ENCODE measurements around the gene PHKA2. TPM values are rescaled to one million over a fixed set of nuclear protein-coding genes. Genes with fewer than 3 reads are reported as not detected.

The PHKA2 gene
- total and polyA plus RNA-seq, 9 donors: 12.6 to 27.2 (median 20.0) TPM

DNA sequence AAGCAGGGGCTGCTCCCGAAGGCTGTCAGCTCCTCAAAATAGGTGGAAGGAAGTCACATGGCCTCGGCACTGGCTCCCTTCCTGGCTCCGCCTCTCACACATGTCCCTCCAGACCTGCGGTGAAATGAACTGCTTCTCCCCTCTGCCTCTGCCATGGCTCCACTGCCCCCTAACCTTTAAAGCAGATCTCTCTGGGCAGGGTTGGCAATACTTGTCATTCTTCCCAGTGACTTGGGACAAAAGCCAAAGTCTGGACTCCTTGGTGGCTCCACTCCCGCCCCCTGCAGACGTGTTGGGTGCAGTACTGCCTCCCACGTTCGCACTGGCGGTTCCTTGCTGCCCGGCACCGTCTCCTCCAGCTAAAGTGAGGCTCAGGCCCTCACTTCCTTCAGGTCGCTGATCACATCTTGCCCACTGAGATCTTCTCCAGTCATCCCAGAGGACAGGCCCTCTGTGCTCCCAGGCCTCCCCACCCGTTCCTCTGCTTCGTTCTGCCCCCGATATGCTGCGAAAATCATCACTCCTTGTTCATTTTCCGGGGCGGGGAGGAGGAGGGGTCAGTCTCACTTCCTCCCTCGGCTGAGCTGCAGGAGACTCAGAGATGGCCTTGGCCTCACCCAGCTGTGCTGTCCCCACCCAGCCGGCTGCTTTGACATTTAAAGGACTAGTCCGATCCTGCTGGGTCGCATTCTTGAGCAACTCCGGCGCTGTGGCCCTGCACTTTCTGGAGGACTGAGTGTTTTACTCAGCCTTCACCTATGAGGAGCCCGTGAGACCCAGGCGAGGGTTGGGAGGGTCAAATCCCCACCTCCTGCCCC is 97.4 kb downstream of the PHKA2 start:
- peaks cover 40% of the 10 kb centered on the region for H3K27me3 ChIP-seq (ENCODE audit: control insufficient read depth, insufficient read depth, low read length)

GRCh38 chrX:18886005-18886343 is 97.9 kb downstream of the PHKA2 start:
- H3K27me3 ChIP-seq (ENCODE audit: control insufficient read depth, insufficient read depth, low read length): peaks cover 37% of the 10 kb centered on the region
- peaks cover 54% of the 10 kb centered on the region for H3K4me1 ChIP-seq (ENCODE audit: control insufficient read depth, insufficient read depth, low read length)
- no peaks in the 10 kb centered on the region for H3K9me3 ChIP-seq (replicated peaks; ENCODE audit: control insufficient read depth, low read depth, low read length)
- H3K4me3 ChIP-seq (ENCODE audit: low read length): peak overlapping the region; percentile 23
- peak overlapping the region; percentile 85 for H3K27ac ChIP-seq (ENCODE audit: low read length)
- no peak for DNase-seq
- no peaks in the 10 kb centered on the region for H3K36me3 ChIP-seq (ENCODE audit: control insufficient read depth, insufficient read depth, low read length)
- 18% methylated on average over 7 of the region's 12 CpGs for WGBS (ENCODE audit: insufficient coverage)

More for the DNA sequence above, 97.4 kb downstream of the PHKA2 start:
- Histone ChIP-seq H3K27ac (ENCODE audit: low read length) (peak overlapping the region; percentile 85), H3K36me3 (ENCODE audit: control insufficient read depth, insufficient read depth, low read length) (no peaks in the 10 kb centered on the region), H3K4me1 (ENCODE audit: control insufficient read depth, insufficient read depth, low read length) (peaks cover 59% of the 10 kb centered on the region), H3K4me3 (ENCODE audit: low read length) (peak overlapping the region; percentile 23), H3K9me3 (replicated peaks; ENCODE audit: control insufficient read depth, low read depth, low read length) (no peaks in the 10 kb centered on the region)
- DNase-seq: peak; percentile 87
- 33% methylated on average over 21 of the region's 26 CpGs for WGBS (ENCODE audit: insufficient coverage)

DNA sequence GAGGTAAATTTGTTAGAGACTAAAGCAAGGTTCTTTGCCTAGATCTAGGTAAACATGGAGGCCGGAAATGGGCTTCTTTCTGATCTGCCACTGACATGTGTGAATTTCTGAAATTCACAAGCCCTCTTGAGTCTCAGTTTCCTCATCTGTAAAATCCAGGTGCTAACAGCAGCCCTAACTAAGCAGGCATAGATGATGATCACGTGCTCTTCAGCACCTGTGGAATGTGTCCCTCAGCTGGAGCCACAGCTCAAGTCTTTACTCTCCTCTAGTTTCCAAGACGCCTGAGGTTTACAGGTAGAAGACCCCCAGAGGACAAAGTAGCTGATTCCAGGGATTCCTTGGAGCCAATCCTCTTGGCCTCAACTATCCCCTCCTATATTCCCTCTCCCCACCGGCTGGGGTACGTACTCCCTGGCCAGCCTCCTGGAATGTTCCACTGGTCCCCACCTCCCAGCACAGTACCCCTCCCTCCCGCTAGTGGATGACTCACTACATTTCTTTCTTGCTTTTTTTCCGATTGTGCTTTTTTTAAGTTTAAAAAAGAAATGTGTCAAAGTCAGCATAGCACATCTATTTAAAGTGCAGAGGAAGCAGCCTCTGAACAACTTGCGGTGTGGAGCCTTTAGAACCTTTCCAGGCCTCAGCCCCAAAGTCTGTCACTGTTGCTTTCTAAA is 98.4 kb downstream of the PHKA2 start:
- H3K4me3 ChIP-seq (ENCODE audit: low read length): peak overlapping the region; percentile 23

GRCh38 chrX:18884916-18885315 is 99.0 kb downstream of the PHKA2 start:
- H3K4me1 ChIP-seq (ENCODE audit: control insufficient read depth, insufficient read depth, low read length): peaks cover 44% of the 10 kb centered on the region
- H3K36me3 ChIP-seq (ENCODE audit: control insufficient read depth, insufficient read depth, low read length): no peaks in the 10 kb centered on the region
- peaks cover 34% of the 10 kb centered on the region for H3K27me3 ChIP-seq (ENCODE audit: control insufficient read depth, insufficient read depth, low read length)
- 50% methylated on average over 3 of the region's 4 CpGs for WGBS (ENCODE audit: insufficient coverage)
- H3K9me3 ChIP-seq (replicated peaks; ENCODE audit: control insufficient read depth, low read depth, low read length): no peaks in the 10 kb centered on the region
- no peak overlapping the region for H3K27ac ChIP-seq (ENCODE audit: low read length)
- DNase-seq: peak; percentile 24
- H3K4me3 ChIP-seq (ENCODE audit: low read length): no peak overlapping the region

More for the DNA sequence above, 98.4 kb downstream of the PHKA2 start:
- no peaks in the 10 kb centered on the region for H3K9me3 ChIP-seq (replicated peaks; ENCODE audit: control insufficient read depth, low read depth, low read length)
- peaks cover 34% of the 10 kb centered on the region for H3K27me3 ChIP-seq (ENCODE audit: control insufficient read depth, insufficient read depth, low read length)
- no peaks in the 10 kb centered on the region for H3K36me3 ChIP-seq (ENCODE audit: control insufficient read depth, insufficient read depth, low read length)
- H3K4me1 ChIP-seq (ENCODE audit: control insufficient read depth, insufficient read depth, low read length): peaks cover 50% of the 10 kb centered on the region
- WGBS (ENCODE audit: insufficient coverage): 48% methylated on average over 6 of the region's 8 CpGs
- H3K27ac ChIP-seq (ENCODE audit: low read length): peak overlapping the region; percentile 85
- DNase-seq: peak; percentile 68

DNA sequence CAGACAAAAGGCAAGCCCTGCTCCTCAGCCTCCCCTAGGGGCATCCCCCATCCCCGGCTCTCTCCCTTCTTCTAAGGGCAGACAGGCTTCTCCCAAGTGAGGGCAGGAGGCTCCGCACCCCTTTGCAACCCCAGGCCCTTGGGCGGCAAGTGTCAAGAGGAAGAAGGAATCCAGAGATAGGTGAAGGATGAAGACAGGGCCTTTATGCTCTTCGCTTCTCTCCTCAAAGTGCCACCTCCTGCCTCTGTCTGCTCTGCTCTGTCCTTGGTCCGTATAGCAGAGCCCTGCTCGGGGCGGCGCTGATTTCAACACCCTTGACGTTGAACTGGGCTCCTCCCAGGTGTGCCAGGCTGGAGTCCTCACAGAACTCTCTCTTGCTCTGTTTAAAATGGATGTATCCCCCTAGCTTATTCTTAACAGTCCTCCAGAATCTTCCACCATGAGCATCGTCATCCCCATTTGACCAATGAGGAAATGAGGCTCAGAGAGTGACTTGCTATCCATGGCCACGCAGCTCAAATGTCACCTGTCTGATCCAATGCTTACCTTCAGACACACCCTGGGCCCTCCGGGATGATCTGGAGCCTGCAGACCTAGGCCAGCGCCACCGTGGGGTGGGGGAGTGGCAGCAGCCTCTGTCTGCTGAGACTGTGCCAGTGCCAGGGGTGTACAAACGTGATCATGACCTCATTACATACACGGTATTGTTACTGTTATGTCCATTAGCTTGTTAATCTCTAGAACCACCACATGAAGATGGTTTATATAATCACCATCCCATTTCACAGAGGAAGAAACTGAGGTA is 99.8 kb downstream of the PHKA2 start:
- Histone ChIP-seq H3K27ac (ENCODE audit: low read length) (no peak overlapping the region), H3K27me3 (ENCODE audit: control insufficient read depth, insufficient read depth, low read length) (peaks cover 30% of the 10 kb centered on the region), H3K9me3 (replicated peaks; ENCODE audit: control insufficient read depth, low read depth, low read length) (no peaks in the 10 kb centered on the region), H3K4me3 (ENCODE audit: low read length) (no peak overlapping the region), H3K4me1 (ENCODE audit: control insufficient read depth, insufficient read depth, low read length) (peaks cover 38% of the 10 kb centered on the region), H3K36me3 (ENCODE audit: control insufficient read depth, insufficient read depth, low read length) (no peaks in the 10 kb centered on the region)
- DNase-seq: no peak
- 78% methylated on average over 11 of the region's 16 CpGs for WGBS (ENCODE audit: insufficient coverage)

GRCh38 chrX:18883234-18883960 is 100.5 kb downstream of the PHKA2 start:
- Histone ChIP-seq H3K9me3 (replicated peaks; ENCODE audit: control insufficient read depth, low read depth, low read length) (no peaks in the 10 kb centered on the region), H3K27ac (ENCODE audit: low read length) (no peak overlapping the region), H3K36me3 (ENCODE audit: control insufficient read depth, insufficient read depth, low read length) (no peaks in the 10 kb centered on the region), H3K4me3 (ENCODE audit: low read length) (no peak overlapping the region), H3K27me3 (ENCODE audit: control insufficient read depth, insufficient read depth, low read length) (peaks cover 26% of the 10 kb centered on the region), H3K4me1 (ENCODE audit: control insufficient read depth, insufficient read depth, low read length) (peaks cover 31% of the 10 kb centered on the region)
- WGBS (ENCODE audit: insufficient coverage): 70% methylated on average over 9 of the region's 12 CpGs
- no peak for DNase-seq

DNA sequence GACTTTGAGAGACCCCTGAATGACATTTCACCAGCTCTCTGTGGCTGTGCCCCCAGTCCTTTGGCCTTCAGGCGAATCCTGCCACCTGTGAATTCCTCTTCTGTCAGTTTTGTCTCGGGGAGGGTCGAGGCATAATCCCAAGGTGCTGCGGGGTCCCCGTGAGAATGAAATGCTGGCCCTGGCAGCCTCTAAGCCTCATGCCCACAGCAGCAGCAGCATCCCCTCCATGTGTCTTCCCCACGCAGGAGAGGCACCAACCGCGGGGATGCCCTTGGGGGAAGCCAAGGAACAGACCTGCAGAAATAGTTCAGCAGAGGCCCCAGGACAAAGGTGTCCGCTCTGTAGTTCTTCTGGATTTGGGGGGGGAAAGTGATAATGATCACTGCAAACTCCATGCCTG is 104.8 kb downstream of the PHKA2 start:
- H3K36me3 ChIP-seq (ENCODE audit: control insufficient read depth, insufficient read depth, low read length): no peaks in the 10 kb centered on the region
- no peaks in the 10 kb centered on the region for H3K9me3 ChIP-seq (replicated peaks; ENCODE audit: control insufficient read depth, low read depth, low read length)
- WGBS (ENCODE audit: insufficient coverage): 75% methylated on average over 7 of the region's 9 CpGs
- no peak overlapping the region for H3K27ac ChIP-seq (ENCODE audit: low read length)
- no peak overlapping the region for H3K4me3 ChIP-seq (ENCODE audit: low read length)
- no peak for DNase-seq
- no peaks in the 10 kb centered on the region for H3K4me1 ChIP-seq (ENCODE audit: control insufficient read depth, insufficient read depth, low read length)
- H3K27me3 ChIP-seq (ENCODE audit: control insufficient read depth, insufficient read depth, low read length): peaks cover 19% of the 10 kb centered on the region

- H3K27ac ChIP-seq (ENCODE audit: low read length): no peak overlapping the region
- H3K27me3 ChIP-seq (ENCODE audit: control insufficient read depth, insufficient read depth, low read length): peaks cover 20% of the 10 kb centered on the region
- no peak for DNase-seq
- no peaks in the 10 kb centered on the region for H3K36me3 ChIP-seq (ENCODE audit: control insufficient read depth, insufficient read depth, low read length)
- WGBS (ENCODE audit: insufficient coverage): 92% methylated on average over 4 of the region's 7 CpGs
- H3K9me3 ChIP-seq (replicated peaks; ENCODE audit: control insufficient read depth, low read depth, low read length): no peaks in the 10 kb centered on the region
- H3K4me3 ChIP-seq (ENCODE audit: low read length): no peak overlapping the region
- H3K4me1 ChIP-seq (ENCODE audit: control insufficient read depth, insufficient read depth, low read length): peaks cover 4% of the 10 kb centered on the region
These were observed 106.4 kb downstream of the PHKA2 start for GRCh38 chrX:18877469-18877868.

DNA sequence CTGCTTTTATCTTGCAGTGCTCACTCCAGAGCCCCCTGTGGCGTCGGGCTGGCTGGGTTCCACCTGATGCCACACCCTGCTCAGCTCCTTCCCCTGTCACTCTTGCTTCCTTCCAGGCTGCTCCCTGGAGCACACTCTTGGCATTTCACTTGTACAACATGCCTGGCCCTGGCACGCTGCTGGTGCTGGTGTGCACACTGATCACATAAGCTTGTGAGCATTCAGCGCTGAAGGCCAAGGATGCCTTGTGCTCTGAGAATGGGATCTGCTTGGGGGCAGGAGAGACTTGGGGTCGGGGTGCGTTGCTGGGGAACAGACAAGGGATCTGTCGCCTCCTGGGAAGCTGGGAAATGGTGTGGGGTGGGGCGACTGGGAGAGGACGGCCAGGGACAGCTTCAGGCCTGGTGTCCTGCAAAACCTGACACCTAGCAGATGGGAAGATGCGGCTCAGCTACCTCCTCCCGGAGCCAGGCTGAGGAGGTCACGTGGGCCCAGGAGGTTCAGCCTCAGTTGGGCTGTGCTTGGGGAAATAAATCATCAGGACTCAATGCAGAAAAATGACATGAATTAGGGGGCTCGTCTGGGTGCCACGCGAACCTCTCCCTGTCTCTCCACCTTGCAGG is 108.5 kb downstream of the PHKA2 start:
- peaks cover 20% of the 10 kb centered on the region for H3K27me3 ChIP-seq (ENCODE audit: control insufficient read depth, insufficient read depth, low read length)
- no peak for DNase-seq
- 75% methylated on average over 13 of the region's 15 CpGs for WGBS (ENCODE audit: insufficient coverage)
- no peaks in the 10 kb centered on the region for H3K9me3 ChIP-seq (replicated peaks; ENCODE audit: control insufficient read depth, low read depth, low read length)
- peaks cover 7% of the 10 kb centered on the region for H3K4me1 ChIP-seq (ENCODE audit: control insufficient read depth, insufficient read depth, low read length)
- H3K36me3 ChIP-seq (ENCODE audit: control insufficient read depth, insufficient read depth, low read length): no peaks in the 10 kb centered on the region
- no peak overlapping the region for H3K27ac ChIP-seq (ENCODE audit: low read length)
- H3K4me3 ChIP-seq (ENCODE audit: low read length): no peak overlapping the region
